ENCODE data around the gene TSPAN2. TPM values are rescaled to one million over a fixed set of nuclear protein-coding genes. Genes with fewer than 3 reads are reported as not detected.

Gene TSPAN2
- total and polyA plus RNA-seq, 8 donors: 1.6 to 10.2 (median 2.6) TPM

DNA sequence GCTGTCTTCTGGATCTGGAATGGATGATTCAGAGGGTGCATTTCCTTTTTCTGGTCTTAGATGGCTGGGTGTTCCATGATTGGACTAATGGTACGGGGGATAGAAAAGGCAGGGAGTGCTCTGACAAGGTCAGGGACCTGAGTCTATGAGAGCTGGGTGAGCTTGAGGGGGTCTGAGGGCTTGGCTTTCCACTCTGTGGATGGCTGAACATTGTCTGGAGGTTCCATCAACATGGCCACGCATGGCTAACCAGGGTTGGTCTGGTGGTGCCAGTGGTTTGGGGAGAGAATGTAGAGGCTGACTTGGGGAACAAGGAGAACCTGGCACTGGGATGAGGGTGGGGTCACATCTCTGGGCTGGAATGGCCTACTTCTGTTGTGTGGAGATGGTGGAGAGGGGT is 41.5 kb upstream of the TSPAN2 start:
- FAIRE-seq (no peak), ATAC-seq (no peak), DNase-seq (no peak)
- TF ChIP-seq, protein P1, sequence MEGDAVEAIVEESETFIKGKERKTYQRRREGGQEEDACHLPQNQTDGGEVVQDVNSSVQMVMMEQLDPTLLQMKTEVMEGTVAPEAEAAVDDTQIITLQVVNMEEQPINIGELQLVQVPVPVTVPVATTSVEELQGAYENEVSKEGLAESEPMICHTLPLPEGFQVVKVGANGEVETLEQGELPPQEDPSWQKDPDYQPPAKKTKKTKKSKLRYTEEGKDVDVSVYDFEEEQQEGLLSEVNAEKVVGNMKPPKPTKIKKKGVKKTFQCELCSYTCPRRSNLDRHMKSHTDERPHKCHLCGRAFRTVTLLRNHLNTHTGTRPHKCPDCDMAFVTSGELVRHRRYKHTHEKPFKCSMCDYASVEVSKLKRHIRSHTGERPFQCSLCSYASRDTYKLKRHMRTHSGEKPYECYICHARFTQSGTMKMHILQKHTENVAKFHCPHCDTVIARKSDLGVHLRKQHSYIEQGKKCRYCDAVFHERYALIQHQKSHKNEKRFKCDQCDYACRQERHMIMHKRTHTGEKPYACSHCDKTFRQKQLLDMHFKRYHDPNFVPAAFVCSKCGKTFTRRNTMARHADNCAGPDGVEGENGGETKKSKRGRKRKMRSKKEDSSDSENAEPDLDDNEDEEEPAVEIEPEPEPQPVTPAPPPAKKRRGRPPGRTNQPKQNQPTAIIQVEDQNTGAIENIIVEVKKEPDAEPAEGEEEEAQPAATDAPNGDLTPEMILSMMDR (IDR thresholded peaks at IDR 0.05): no peak
- WGBS, 2 donors: 81 to 89% methylated on average over 2 of the region's 2 CpGs
- Histone ChIP-seq H3K36me3 (no peaks in the 10 kb centered on the region), H3K4me1 (no peaks in the 10 kb centered on the region), H3K27ac (no peak overlapping the region), H3K4me3 (no peak overlapping the region), H3K9me3 (no peaks in the 10 kb centered on the region), H3K27me3 (no peaks in the 10 kb centered on the region)
- intact Hi-C loops (cut with DNase I): no loop called here

DNA sequence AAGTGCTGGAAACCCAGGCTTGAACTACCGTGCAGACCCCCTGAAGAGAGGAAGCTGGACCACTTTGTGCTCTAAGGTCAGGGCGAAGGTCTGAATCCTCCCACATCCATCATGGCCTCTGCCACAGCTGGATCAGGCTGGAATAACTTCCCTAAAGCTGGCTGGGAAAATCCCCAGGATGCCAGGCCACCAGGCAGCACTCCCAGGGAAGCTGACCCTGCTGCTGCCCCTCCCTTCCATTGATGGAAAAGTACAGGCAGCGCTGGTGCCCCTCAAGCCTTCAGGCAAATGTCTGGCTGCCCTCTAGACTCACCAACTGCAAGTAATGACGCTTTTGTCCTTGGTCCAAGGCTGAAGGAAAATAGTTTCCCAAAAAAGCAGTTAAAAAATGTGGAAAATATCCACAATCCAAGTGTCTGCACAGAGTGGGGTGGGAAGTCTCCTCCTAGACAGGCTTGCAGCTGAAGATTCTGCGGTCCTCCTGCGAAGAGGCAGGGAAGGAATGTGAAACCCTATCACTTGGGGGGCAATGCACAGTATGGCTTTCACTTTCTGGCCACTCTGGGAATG is 39.9 kb upstream of the TSPAN2 start:
- intact Hi-C loops (cut with DNase I): no loop called here
- H3K27ac ChIP-seq: no peak overlapping the region
- H3K4me3 ChIP-seq: no peak overlapping the region
- no peaks in the 10 kb centered on the region for H3K27me3 ChIP-seq
- no peaks in the 10 kb centered on the region for H3K9me3 ChIP-seq
- no peak for ATAC-seq
- no peak for FAIRE-seq
- WGBS, 2 donors: 75 to 76% methylated on average over 6 of the region's 6 CpGs
- TF ChIP-seq, protein P1 (IDR thresholded peaks at IDR 0.05): no peak
- no peaks in the 10 kb centered on the region for H3K36me3 ChIP-seq
- H3K4me1 ChIP-seq: no peaks in the 10 kb centered on the region
- DNase-seq: no peak

DNA sequence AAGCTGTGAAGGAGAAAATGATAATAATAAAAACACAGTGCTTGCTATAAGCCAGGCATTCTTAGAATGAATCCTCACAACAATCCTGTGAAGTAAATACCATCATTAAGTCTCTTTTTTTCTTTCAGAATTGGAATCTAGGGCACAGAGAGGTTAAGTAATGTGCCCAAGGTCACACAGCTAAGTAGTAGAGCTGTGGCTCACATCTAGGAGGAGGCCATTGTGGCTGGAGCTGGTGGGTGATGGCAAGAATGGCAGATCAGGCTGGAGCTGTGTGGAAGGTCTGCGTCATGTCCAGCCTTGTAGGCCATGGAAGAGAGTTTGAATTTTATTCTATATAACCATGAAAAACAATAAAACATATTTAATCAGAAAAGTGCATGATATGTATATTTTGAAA is 38.2 kb upstream of the TSPAN2 start:
- intact Hi-C loops (cut with DNase I): no loop called here
- ATAC-seq (no peak), DNase-seq (no peak), FAIRE-seq (no peak)
- WGBS, 2 donors: 90 to 96% methylated on average over 1 of the region's 1 CpG
- Histone ChIP-seq H3K27me3 (no peaks in the 10 kb centered on the region), H3K36me3 (no peaks in the 10 kb centered on the region), H3K4me3 (no peak overlapping the region), H3K4me1 (no peaks in the 10 kb centered on the region), H3K9me3 (no peaks in the 10 kb centered on the region), H3K27ac (no peak overlapping the region)
- TF ChIP-seq, protein P1 (IDR thresholded peaks at IDR 0.05): no peak

DNA sequence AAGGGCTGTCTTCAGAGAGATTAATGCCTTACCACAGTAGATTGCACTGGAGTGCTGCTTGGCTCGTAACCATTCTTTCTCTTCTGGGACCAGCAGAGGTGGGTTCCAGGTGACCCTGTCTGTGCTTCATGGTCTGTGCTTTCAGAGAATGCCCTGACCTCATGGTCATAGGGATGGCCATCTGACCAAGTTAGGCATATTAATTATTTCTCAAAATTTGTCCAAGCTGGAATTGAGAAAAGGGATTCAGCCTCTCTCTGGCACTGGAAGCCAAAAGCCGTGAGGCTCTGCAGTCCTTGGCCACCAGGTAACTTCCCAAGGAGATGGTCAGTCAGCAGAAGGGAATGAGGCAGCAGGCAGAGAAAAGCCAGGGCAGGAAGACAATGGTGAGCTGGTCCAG is 37.2 kb upstream of the TSPAN2 start:
- TF ChIP-seq, protein P1 (IDR thresholded peaks at IDR 0.05): no peak
- intact Hi-C loops (cut with DNase I): no loop called here
- FAIRE-seq (no peak), DNase-seq (no peak), ATAC-seq (no peak)
- H3K4me1 ChIP-seq: no peaks in the 10 kb centered on the region
- no peak overlapping the region for H3K27ac ChIP-seq
- WGBS, 2 donors: 80 to 81% methylated on average over 2 of the region's 2 CpGs
- no peaks in the 10 kb centered on the region for H3K9me3 ChIP-seq
- H3K36me3 ChIP-seq: no peaks in the 10 kb centered on the region
- no peak overlapping the region for H3K4me3 ChIP-seq
- no peaks in the 10 kb centered on the region for H3K27me3 ChIP-seq

DNA sequence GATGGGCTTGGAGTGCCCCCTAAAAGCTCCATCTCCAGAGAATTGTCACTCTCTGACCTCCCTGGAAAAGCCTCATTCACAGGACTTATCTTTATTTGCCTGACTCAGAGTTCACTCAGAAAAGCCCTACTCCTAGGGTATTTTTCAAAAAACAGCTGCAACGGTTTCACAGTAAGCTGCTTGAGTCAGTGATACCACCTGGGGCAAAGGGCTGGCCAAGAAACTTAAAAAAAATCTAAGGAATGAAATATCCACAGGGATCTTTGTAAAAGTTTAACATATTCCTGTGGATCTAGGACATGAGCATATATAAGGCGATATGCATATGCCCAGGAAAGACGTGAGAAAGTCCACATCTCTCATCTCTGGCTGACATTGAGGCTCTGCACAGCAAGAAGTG is 33.8 kb upstream of the TSPAN2 start:
- TF ChIP-seq, protein P1 (IDR thresholded peaks at IDR 0.05): no peak
- Histone ChIP-seq H3K4me1 (no peaks in the 10 kb centered on the region), H3K27me3 (no peaks in the 10 kb centered on the region), H3K9me3 (no peaks in the 10 kb centered on the region), H3K27ac (no peak overlapping the region), H3K4me3 (no peak overlapping the region), H3K36me3 (no peaks in the 10 kb centered on the region)
- 56 to 64% methylated on average over 3 of the region's 3 CpGs for WGBS, 2 donors
- intact Hi-C loops (cut with DNase I): no loop called here
- no peak for FAIRE-seq
- no peak for ATAC-seq
- DNase-seq: no peak
